Left ventricle myocardium inferior (tissue), 1 donor: ENCODE results near the gene GSG1L2. TPM values are rescaled to one million over a fixed set of nuclear protein-coding genes. Genes with fewer than 3 reads are reported as not detected.

Experiments
- DNase-seq: peaks from one replicate; pipeline ENCODE4 v3.0.0-alpha.2; 2020
- H3K27ac ChIP-seq: fragments of 200-600 bp; replicated peaks from 2 replicates; pipeline ENCODE4 v1.8.0; 2021
- H3K27me3 ChIP-seq: fragments of 200-600 bp; 2 replicates; pipeline ENCODE4 v1.8.0; 2021; ENCODE audit warnings: low read depth
- H3K36me3 ChIP-seq: fragments of 200-600 bp; 2 replicates; pipeline ENCODE4 v1.8.0; 2021
- H3K4me1 ChIP-seq: fragments of 200-600 bp; 2 replicates; pipeline ENCODE4 v1.8.0; 2021
- H3K4me3 ChIP-seq: fragments of 200-600 bp; 2 replicates; pipeline ENCODE4 v1.8.0; 2021; ENCODE audit warnings: mild to moderate bottlenecking, moderate library complexity
- H3K9me3 ChIP-seq: fragments of 200-600 bp; replicated peaks from 2 replicates; pipeline ENCODE4 v1.8.0; 2021
- CTCF ChIP-seq: fragments of 200-600 bp; IDR thresholded peaks from 2 replicates; pipeline ENCODE4 v1.8.0; 2021; ENCODE audit warnings: antibody characterized with exemption, mild to moderate bottlenecking, borderline replicate concordance
- intact Hi-C: fragments of 100-400 bp; cut with micrococcal nuclease; formaldehyde crosslinking; loops from one replicate; pipeline ENCODE4 v1.11.0; 2022
- total RNA-seq: library from RNA; stranded (reverse); fragmentation: NEBNext Ultra II Directional; extraction: Animal tissue kit (Norgen Biotek cat#: 25700); gene quantifications from one replicate; pipeline ENCODE4 v1.2.1, GENCODE V29; 2021
- donor health status: DM: no; HTN: yes; CAD: no; lungs with severe emphysema.

Gene GSG1L2
- total RNA-seq, 1 donor from 2014 or later, result not detected

- Histone ChIP-seq H3K4me1 (peaks cover 8% of the 10 kb centered on the region), H3K27ac (no peak overlapping the region), H3K4me3 (no peak overlapping the region), H3K9me3 (no peaks in the 10 kb centered on the region), H3K27me3 (peaks cover 49% of the 10 kb centered on the region), H3K36me3 (no peaks in the 10 kb centered on the region)
- TF ChIP-seq CTCF, result peak; percentile 63
- DNase-seq, result no peak
- intact Hi-C loops, result no loop called here
Measured at GRCh38 chr17:9768381-9768934, 53.4 kb downstream of the GSG1L2 start.

- no peak for TF ChIP-seq CTCF
- peaks cover 8% of the 10 kb centered on the region for H3K4me1 ChIP-seq
- H3K36me3 ChIP-seq, result no peaks in the 10 kb centered on the region
- no peak for DNase-seq
- H3K27ac ChIP-seq, result no peak overlapping the region
- H3K9me3 ChIP-seq, result no peaks in the 10 kb centered on the region
- intact Hi-C loops, result no loop called here
- no peak overlapping the region for H3K4me3 ChIP-seq
- H3K27me3 ChIP-seq, result peaks cover 51% of the 10 kb centered on the region
Measured at GRCh38 chr17:9767432-9767991, 54.4 kb downstream of the GSG1L2 start.

DNA sequence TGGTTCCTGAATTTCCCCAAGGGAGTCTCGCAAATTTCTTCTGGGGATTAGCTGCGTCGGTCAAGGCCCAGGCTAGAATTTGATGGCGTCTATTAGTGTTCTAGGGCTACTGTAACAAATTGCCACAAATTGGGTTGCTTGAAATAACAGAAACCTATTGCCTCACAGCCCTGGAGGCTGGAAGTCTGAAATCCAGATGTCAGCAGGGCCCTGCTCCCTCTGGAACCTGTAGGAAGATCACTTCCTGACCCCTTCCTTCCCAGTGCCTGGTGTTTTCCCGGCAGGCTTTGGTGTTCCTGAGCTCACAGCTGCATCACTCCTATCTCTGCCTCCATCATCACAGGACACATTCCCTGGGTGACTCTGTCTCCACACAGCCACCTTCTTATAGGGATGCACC, 54.9 kb downstream of the GSG1L2 start:
- Histone ChIP-seq H3K4me1 (peaks cover 8% of the 10 kb centered on the region), H3K27me3 (peaks cover 53% of the 10 kb centered on the region), H3K27ac (no peak overlapping the region), H3K4me3 (no peak overlapping the region), H3K9me3 (no peaks in the 10 kb centered on the region), H3K36me3 (no peaks in the 10 kb centered on the region)
- intact Hi-C loops, result no loop called here
- TF ChIP-seq CTCF, result no peak
- DNase-seq, result no peak

- no peak for TF ChIP-seq CTCF
- Histone ChIP-seq H3K4me1 (peaks cover 8% of the 10 kb centered on the region), H3K27me3 (peaks cover 59% of the 10 kb centered on the region), H3K36me3 (no peaks in the 10 kb centered on the region), H3K27ac (no peak overlapping the region), H3K9me3 (no peaks in the 10 kb centered on the region), H3K4me3 (no peak overlapping the region)
- intact Hi-C loops, result no loop called here
- no peak for DNase-seq
Measured at GRCh38 chr17:9765322-9765721, 56.6 kb downstream of the GSG1L2 start.

GRCh38 chr17:9763643-9764042, 58.2 kb downstream of the GSG1L2 start:
- H3K36me3 ChIP-seq, result no peaks in the 10 kb centered on the region
- no peak overlapping the region for H3K4me3 ChIP-seq
- no peaks in the 10 kb centered on the region for H3K9me3 ChIP-seq
- H3K4me1 ChIP-seq, result peaks cover 8% of the 10 kb centered on the region
- H3K27ac ChIP-seq, result no peak overlapping the region
- H3K27me3 ChIP-seq, result peaks cover 52% of the 10 kb centered on the region
- intact Hi-C loops, result no loop called here
- no peak for DNase-seq
- no peak for TF ChIP-seq CTCF
